ENCODE data around the gene KLHL29. TPM values are rescaled to one million over a fixed set of nuclear protein-coding genes. Genes with fewer than 3 reads are reported as not detected.

The KLHL29 gene
- total and polyA plus RNA-seq, 2 experiments from 2014 or later, result 5.6 to 11.0 TPM

DNA sequence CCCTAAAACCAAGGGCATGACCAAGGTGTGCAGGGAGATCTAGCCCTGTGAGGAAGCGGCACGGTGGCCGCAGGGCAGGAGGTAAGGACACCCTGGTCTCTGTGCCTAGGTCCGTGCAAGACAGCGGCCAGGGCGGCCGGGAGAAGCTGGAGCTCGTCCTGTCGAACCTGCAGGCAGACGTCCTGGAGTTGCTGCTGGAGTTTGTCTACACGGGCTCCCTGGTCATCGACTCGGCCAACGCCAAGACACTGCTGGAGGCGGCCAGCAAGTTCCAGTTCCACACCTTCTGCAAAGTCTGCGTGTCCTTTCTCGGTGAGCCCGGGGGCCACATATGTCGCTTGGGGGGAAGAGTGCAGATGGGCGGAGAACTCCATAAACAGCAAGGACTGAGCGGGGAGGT, 306.6 kb downstream of the KLHL29 start:
- Histone ChIP-seq H3K4me3 (no peak overlapping the region), H3K27ac (no peak overlapping the region), H3K9me3 (ENCODE audit: low read depth) (no peaks in the 10 kb centered on the region), H3K36me3 (no peaks in the 10 kb centered on the region), H3K27me3 (no peaks in the 10 kb centered on the region), H3K4me1 (ENCODE audit: low read depth) (no peaks in the 10 kb centered on the region)
- TF ChIP-seq, protein P1, sequence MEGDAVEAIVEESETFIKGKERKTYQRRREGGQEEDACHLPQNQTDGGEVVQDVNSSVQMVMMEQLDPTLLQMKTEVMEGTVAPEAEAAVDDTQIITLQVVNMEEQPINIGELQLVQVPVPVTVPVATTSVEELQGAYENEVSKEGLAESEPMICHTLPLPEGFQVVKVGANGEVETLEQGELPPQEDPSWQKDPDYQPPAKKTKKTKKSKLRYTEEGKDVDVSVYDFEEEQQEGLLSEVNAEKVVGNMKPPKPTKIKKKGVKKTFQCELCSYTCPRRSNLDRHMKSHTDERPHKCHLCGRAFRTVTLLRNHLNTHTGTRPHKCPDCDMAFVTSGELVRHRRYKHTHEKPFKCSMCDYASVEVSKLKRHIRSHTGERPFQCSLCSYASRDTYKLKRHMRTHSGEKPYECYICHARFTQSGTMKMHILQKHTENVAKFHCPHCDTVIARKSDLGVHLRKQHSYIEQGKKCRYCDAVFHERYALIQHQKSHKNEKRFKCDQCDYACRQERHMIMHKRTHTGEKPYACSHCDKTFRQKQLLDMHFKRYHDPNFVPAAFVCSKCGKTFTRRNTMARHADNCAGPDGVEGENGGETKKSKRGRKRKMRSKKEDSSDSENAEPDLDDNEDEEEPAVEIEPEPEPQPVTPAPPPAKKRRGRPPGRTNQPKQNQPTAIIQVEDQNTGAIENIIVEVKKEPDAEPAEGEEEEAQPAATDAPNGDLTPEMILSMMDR (IDR thresholded peaks at IDR 0.05; ENCODE audit: low read depth, low read length), result no peak
- no peak for DNase-seq (ENCODE audit: low read depth in 1 of 2, low spot score in 1 of 2)

DNA sequence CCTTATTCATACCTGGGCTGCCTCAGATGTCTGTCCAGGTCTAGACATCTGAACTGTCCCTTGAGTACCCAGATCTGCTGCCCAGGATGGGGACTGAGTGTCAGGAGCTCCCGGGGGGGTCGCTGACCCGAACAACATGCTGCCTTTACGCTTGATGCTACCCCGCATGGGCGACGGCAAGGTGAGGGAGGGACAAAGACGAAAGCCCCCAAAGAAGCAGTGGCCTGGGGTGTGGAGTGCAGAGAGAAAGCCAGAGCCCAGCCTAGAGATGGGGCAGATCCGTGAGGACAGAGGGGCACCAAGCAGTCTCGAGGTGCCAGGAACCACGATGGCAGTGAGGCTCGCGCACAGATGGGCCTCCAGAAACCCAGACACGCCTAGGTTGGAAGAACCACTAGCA, 307.3 kb downstream of the KLHL29 start:
- Histone ChIP-seq H3K36me3 (no peaks in the 10 kb centered on the region), H3K27ac (no peak overlapping the region), H3K4me1 (ENCODE audit: low read depth) (no peaks in the 10 kb centered on the region), H3K4me3 (no peak overlapping the region), H3K9me3 (ENCODE audit: low read depth) (no peaks in the 10 kb centered on the region), H3K27me3 (no peaks in the 10 kb centered on the region)
- DNase-seq (ENCODE audit: low read depth in 1 of 2, low spot score in 1 of 2), result no peak
- TF ChIP-seq, protein P1 (IDR thresholded peaks at IDR 0.05; ENCODE audit: low read depth, low read length), result no peak

DNA sequence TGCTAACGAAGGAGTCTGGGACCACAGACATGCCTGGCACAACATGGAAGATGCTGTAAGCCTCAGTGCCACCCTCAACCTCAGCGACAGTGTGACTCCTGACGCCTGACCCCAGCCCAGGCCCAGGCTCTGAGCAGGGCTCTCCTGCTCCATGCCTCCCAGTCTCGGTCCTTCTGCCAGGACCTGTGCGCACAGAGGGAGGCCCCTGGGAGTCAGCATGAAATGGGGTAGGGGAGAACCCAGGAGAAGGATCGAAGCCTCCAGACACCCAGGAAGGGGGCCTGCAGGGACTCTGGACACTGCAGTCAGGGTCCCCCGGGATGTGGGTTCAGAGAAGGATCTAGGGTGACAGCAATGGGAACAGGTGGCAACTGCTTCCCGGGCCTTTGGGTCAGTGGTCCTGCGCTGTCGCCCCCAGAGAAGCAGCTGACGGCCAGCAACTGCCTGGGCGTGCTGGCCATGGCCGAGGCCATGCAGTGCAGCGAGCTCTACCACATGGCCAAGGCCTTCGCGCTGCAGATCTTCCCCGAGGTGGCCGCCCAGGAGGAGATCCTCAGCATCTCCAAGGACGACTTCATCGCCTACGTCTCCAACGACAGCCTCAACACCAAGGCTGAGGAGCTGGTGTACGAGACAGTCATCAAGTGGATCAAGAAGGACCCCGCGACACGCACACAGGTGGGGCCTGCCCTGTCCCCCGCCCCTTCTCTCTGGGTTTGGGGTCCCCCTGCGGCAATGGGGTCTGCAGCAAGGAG, 308.0 kb downstream of the KLHL29 start:
- H3K36me3 ChIP-seq, result no peaks in the 10 kb centered on the region
- no peak overlapping the region for H3K27ac ChIP-seq
- no peak overlapping the region for H3K4me3 ChIP-seq
- no peak for DNase-seq (ENCODE audit: low read depth in 1 of 2, low spot score in 1 of 2)
- TF ChIP-seq, protein P1 (IDR thresholded peaks at IDR 0.05; ENCODE audit: low read depth, low read length), result no peak
- H3K9me3 ChIP-seq (ENCODE audit: low read depth), result no peaks in the 10 kb centered on the region
- H3K4me1 ChIP-seq (ENCODE audit: low read depth), result no peaks in the 10 kb centered on the region
- H3K27me3 ChIP-seq, result no peaks in the 10 kb centered on the region

DNA sequence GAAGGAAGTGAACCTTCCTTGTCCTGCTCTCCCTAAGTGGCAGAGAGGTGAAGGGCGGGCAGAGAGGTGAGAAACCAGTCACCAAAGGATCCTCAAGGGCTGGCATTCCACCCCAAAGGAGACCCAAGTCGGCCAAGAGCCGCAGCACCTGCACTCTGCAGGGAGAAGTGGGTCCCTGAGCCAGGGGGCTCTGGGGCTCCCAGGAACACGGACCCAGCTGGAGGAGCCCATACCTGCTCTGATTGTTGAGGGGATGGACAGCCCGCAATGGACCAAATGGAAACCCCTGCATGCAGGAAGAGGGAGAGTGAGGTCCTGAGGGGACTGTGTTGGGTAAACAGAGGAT, 308.6 kb downstream of the KLHL29 start:
- H3K27me3 ChIP-seq, result no peaks in the 10 kb centered on the region

DNA sequence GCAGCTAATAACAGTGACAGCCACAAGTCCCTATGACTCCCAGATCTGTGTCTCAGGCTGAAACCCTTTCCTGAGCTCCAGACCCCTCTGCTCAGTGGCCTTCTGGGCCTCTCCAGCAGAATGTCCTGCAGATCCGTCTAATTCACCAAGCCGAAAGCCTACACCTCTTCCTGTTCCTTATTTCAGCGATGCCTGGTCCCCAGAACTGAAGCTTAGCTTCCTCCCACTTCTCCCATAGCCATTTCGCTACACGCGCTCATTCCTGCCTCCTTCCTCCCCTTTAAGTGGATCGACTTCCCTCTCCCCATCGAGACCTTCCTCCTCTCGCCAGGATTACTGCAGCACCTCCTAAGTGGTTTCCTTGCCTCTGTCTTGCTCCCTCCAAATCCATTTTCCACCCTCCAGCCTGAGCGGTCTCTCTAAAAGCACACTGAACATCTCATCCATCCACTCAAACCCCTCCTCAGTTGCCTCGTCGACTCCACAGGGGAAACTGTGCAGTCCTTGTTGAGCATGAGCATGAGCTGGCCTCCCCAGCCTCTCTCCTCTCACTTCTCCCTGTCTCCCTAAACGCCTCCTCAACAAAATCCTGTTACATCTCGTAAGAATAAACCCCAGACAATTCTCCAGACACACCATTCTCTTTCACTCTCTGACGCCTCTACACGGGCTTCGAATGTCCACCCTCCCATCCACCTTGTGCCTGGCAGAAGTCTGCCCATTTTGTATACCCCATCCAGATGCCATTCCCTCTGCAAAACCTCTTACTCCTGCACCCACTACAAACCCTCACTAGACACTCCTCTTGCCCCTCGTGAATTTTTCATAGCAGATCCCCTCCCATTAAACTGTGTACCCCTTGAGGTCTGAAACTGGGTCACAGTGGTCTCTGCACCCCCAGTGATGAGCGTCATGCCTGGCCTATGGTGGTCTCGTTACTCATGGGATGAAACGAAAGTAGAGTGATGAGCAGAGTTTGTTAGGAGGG, 309.4 kb downstream of the KLHL29 start:
- Histone ChIP-seq H3K4me1 (ENCODE audit: low read depth) (no peaks in the 10 kb centered on the region), H3K36me3 (no peaks in the 10 kb centered on the region), H3K27me3 (no peaks in the 10 kb centered on the region), H3K9me3 (ENCODE audit: low read depth) (no peaks in the 10 kb centered on the region), H3K27ac (no peak overlapping the region), H3K4me3 (no peak overlapping the region)
- TF ChIP-seq, protein P1 (IDR thresholded peaks at IDR 0.05; ENCODE audit: low read depth, low read length), result no peak
- no peak for DNase-seq (ENCODE audit: low read depth in 1 of 2, low spot score in 1 of 2)

More for the DNA sequence above, 308.6 kb downstream of the KLHL29 start:
- Histone ChIP-seq H3K36me3 (no peaks in the 10 kb centered on the region), H3K4me3 (no peak overlapping the region), H3K9me3 (ENCODE audit: low read depth) (no peaks in the 10 kb centered on the region), H3K27ac (no peak overlapping the region), H3K4me1 (ENCODE audit: low read depth) (no peaks in the 10 kb centered on the region)
- TF ChIP-seq, protein P1 (IDR thresholded peaks at IDR 0.05; ENCODE audit: low read depth, low read length), result no peak
- DNase-seq (ENCODE audit: low read depth in 1 of 2, low spot score in 1 of 2), result no peak
